GM21528 (cell line): ENCODE measurements around the gene EYA2.

Experiments used
- ATAC-seq: cut with Tn5 transposase; IDR thresholded peaks from one replicate; pipeline ENCODE4 v1.9.1; 2021; ENCODE audit warnings: mild to moderate bottlenecking, moderate library complexity; ENCODE audit not compliant: unreplicated experiment, low FRiP score

Gene EYA2

GRCh38 chr20:47097691-47098622, 203.3 kb downstream of the EYA2 start:
- no peak for ATAC-seq

DNA sequence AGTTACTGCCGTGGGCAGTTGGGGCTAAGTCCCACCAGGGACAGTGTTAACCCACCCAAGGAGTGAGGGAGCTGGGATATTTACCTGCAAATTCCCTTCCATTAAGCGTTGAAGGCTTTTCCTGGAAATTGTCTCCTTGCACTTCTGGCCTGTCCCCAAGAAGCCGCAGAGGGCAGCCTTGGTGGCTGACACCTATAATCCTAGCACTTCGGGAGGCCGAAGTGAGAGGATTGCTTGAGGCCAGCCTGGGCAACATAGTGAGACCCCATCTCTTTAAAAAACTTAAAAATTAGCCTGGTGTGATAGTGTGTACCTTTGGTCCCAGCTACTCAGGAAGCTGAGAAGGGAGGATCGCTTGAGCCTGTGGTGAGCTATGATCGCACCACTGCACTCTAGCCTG, 204.4 kb downstream of the EYA2 start:
- ATAC-seq, result no peak

DNA sequence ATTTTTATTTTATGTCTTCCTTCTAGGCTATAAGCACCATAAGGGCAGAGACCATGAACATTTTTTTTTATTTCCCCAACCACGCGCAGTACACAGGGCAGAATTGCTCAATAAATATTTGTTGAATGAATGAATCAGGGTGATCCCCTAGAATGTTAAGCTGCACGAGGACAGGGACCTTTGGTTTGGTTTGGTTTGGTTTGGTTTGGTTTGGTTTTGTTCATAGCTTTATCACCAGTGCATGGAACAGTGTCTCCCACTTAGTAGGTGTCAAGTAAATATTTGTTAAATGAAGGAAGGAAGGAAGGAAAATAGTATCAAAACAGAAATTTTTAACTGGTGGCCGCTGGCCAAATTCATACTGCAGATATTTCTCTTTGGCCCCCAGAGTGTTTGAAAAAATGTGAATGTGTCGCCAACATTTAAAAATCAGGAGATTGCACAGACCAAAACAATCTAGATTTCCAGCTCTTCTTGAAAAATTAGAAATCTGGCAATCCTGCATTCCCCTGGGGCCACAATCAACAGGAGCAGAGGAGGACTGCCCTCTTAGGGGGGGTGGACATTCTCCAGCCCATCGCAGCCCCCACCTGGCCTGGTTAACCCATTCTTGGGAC, 205.3 kb downstream of the EYA2 start:
- ATAC-seq, result no peak

- no peak for ATAC-seq
These were observed 208.0 kb downstream of the EYA2 start for GRCh38 chr20:47102629-47103028.

DNA sequence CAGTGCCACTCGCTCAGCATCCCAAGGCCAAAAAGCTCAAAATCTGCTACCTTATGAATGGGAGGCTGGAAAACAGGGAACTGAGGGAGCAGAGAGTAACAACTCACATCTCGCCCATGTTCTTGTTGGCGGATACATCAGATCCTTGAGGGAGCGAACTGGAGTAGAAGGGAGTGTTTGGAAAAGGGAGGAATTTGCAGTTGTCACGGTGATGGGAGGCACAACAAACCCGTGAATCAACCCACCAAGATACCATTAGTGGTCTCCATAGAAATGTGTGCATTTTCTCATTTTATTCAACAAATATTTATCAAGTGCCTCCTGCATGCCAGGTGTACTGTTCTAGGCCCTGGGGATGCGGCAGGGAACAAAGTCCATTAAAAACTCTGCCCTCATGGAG, 212.1 kb downstream of the EYA2 start:
- no peak for ATAC-seq

GRCh38 chr20:47108994-47109393, 214.4 kb downstream of the EYA2 start:
- ATAC-seq, result no peak

- no peak for ATAC-seq
These were observed 216.2 kb downstream of the EYA2 start for GRCh38 chr20:47110819-47111218.

DNA sequence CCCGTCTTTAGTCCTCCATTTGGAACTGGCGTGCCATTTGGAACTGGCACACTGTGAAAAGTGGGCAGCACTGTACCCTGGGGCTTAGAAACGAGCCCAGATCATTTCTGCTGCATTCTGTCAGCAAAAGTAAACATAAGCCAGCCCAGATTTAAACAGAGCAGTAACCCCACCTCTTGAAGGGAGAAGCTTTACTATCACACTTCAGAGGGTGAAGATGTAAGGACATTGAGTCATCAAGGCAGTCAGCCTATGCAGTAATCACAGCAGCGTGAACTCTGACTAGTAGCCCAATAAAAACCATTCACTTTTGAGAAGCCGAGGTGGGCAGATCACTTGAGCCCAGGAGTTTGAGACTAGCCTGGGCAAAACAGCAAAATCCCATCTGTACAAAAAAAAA, 216.9 kb downstream of the EYA2 start:
- no peak for ATAC-seq

- no peak for ATAC-seq
These were observed 218.9 kb downstream of the EYA2 start for GRCh38 chr20:47113362-47114109.

DNA sequence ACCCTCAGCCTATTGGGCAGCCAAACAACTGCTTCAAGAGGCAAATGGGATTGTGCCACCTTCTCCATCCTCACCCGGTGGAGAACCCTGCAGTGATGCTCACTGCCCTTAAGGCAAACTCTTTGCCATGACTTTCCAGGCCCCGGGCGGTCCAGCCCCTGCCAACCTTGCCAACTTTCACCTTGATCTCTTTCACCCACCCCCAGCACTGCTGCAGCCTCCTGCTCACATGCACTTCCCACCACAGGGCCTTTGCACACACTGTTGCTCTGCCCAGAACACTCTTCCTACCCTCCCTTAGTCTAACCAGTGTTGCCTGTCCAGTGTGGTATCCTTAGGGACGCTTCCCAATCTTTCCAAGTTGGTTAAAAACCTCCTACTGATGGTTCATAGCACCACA, 221.1 kb downstream of the EYA2 start:
- no peak for ATAC-seq

- no peak for ATAC-seq
These were observed 222.7 kb downstream of the EYA2 start for GRCh38 chr20:47117371-47117770.

- ATAC-seq, result no peak
These were observed 223.1 kb downstream of the EYA2 start for GRCh38 chr20:47117773-47118172.

GRCh38 chr20:47118206-47118605, 223.6 kb downstream of the EYA2 start:
- ATAC-seq, result no peak

DNA sequence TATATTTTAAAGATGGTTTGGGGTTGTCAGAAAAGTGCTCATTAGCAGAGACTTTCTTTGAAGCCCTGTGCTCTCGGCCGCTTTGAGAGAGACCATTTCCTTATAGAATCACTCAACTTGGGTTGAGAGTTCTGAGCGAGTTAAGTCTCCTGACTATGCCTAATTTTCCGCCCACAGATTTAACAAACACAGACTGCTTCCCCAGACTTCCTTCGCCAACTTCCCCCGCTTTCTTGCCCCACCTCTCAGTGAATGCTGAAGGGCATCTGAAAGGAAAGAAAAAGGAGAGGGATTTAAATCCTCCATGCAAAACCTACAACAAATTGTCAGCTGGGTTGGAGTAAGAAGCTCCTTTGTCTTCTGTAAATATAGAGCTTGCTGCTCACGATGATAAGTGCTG, 224.0 kb downstream of the EYA2 start:
- ATAC-seq, result no peak

GRCh38 chr20:47120346-47120936, 225.8 kb downstream of the EYA2 start:
- ATAC-seq, result no peak

GRCh38 chr20:47122560-47122959, 227.9 kb downstream of the EYA2 start:
- ATAC-seq, result no peak

DNA sequence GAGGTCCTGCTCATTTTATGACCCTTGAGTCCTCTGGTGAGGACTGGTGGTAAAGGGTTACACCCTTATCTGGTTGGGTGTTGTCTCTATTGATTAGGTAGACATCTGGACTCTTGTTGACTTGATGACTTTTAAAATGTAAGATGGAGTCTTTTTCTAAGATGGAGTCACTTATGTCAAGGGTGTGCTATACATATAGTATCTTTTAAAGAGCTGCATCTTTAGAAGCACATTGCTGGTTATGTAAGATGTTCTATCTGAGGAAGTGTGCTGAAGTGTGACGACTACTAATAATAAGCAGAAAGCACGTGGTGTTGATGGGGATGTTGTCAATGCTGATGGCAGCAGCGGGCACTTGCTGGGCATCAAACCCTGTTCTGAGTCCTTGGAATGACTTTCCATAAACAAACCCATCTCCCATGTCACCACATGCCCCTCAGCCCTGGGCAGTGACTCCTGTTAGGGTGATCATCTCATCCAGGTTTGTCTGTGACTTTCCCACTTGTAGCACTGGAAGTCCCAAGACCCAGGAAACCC, 229.6 kb downstream of the EYA2 start:
- no peak for ATAC-seq

DNA sequence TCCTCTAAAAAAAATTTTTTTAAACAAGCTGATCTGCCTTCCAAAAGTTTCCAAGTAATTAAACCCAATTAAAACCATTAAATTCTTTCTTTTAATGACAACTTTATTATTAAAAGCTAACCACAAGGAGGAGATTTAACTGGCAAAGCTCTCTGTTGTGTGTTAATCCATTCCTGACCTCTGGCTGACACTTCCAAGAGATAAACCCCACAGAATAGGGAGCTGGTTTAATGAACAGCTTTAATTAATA, 230.8 kb downstream of the EYA2 start:
- ATAC-seq, result no peak

DNA sequence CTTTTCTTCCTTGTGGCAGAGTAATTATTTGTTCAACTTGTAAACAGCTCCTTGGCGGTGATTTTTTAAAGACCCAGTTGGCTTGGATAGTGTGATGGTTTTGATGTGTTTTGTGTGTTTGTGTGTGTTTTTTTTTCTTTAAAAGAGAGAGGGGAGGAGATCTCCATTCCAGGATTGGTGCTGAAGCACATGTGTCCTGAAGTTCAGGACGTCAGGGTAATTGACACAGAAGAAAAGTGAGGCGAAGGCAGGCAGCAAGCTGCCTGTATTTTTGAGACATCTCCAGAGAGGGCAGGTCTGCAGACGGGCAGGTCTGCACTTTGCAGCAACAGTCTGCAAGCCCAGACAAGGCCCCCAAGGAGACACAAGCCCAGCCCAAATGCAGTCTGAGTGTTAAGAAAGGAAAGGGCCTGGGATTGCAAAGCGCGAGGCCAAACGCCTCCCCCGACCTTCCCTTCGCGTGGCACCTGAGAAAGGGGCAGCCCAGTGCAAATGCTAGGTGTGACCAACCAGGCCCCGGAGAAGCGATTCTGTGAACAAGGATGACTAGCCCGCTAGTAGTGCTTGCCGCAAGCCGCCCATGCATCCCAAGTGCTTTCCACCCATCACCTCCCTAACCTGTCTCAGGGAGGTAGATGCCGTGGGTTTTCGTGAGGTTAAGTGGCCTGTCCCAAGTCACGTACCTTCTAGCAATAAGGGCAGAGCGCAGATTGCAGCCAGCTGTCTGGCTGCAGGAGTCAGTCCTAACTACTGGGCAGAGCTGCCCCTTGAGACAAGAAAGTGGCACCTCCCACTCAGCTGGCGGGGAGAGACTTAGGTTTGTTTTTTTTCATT, 231.3 kb downstream of the EYA2 start:
- ATAC-seq, result no peak

GRCh38 chr20:47126709-47127108, 232.1 kb downstream of the EYA2 start:
- no peak for ATAC-seq
